K562 (cell line): ENCODE results near the gene GDF2. TPM values are rescaled to one million over a fixed set of nuclear protein-coding genes. Genes with fewer than 3 reads are reported as not detected.

ENCODE experiments used
- ATAC-seq: fragments of 200-7000 bp; cut with Tn5 transposase; 3 replicates; pipeline ENCODE4 v1.9.1; 2020; ENCODE audit warnings: moderate library complexity
- BruUV-seq: library from RNA; stranded (reverse); fragments of 400-500 nt; replicated peaks from 2 replicates; lab custom pipeline; 2021; lab: Mats Ljungman, UMichigan
- CTCF ChIA-PET: fragments of 300-600 bp; formaldehyde crosslinking; extraction: SDS; loops from one replicate; lab custom pipeline; 2021; ENCODE audit warnings: low intra/inter-chr PET ratio; lab: Yijun Ruan, JAX
- POLR2A ChIA-PET: fragments of 300-600, 350-650 bp; sonication (Branson Sonifier 250); formaldehyde crosslinking; extraction: SDS; loops from one replicate; lab custom pipeline; 2021; ENCODE audit warnings: antibody characterized with exemption, inconsistent platforms; lab: Yijun Ruan, JAX
- DNase-seq, 4 experiments: peaks; one replicate each; pipeline versions ENCODE4 v3.0.0 to v3.0.0-alpha.2; 2011 to 2018; ENCODE audit warnings: low spot score in 3 of 4, mixed read lengths in 3 of 4; ENCODE audit errors: extremely low read depth in 1 of 4
- FAIRE-seq: peaks from 2 replicates; lab custom pipeline; 2011; peaks lifted over from hg19 to GRCh38; lab: Jason Lieb, UNC
- H2AFZ ChIP-seq: 2 replicates; pipeline ENCODE4 v1.6.0; 2011; ENCODE audit warnings: low read depth, low read length, control low read depth, inconsistent platforms
- H3K27ac ChIP-seq: fragments of 200-600 bp; 3 replicates; pipeline ENCODE4 v1.8.0; 2011; ENCODE audit warnings: low read depth, mild to moderate bottlenecking, control low read depth, inconsistent platforms, low read length, moderate library complexity, mixed read lengths; ENCODE audit errors: extremely low read depth
- H3K27me3 ChIP-seq, 2 experiments: fragments of 300-600 bp in 1 of 2; 2 replicates in 1 of 2; 3 replicates in 1 of 2; pipeline versions ENCODE4 v1.6.0 to v1.8.0; 2011; ENCODE audit warnings: inconsistent platforms in 2 of 2, low read length in 2 of 2, mild to moderate bottlenecking in 1 of 2, mixed read lengths in 1 of 2, moderate library complexity in 1 of 2; ENCODE audit not compliant: control insufficient read depth in 2 of 2, insufficient read depth in 2 of 2
- H3K36me3 ChIP-seq: fragments of 300-600 bp; 3 replicates; pipeline ENCODE4 v1.8.0; 2011; ENCODE audit warnings: mild to moderate bottlenecking, low read length, inconsistent platforms; ENCODE audit not compliant: control insufficient read depth, insufficient read depth
- H3K4me1 ChIP-seq, 2 experiments: fragments of 200-600 bp in 1 of 2; replicated peaks in 1 of 2; 2 replicates in 1 of 2; 3 replicates in 1 of 2; pipeline versions ENCODE4 v1.5.1 to v1.8.0; 2011; ENCODE audit warnings: inconsistent platforms in 2 of 2, low read length in 2 of 2, mild to moderate bottlenecking in 1 of 2, mixed read lengths in 1 of 2, moderate library complexity in 1 of 2; ENCODE audit not compliant: control insufficient read depth in 2 of 2, insufficient read depth in 2 of 2
- H3K4me2 ChIP-seq: 2 replicates; pipeline ENCODE4 v1.6.1; 2011; ENCODE audit warnings: low read length, control low read depth, inconsistent platforms, mixed read lengths; ENCODE audit not compliant: insufficient read depth
- H3K4me3 ChIP-seq: fragments of 200-600 bp; sonication (generic), shearing (Covaris generic); 2 replicates; pipeline ENCODE4 v1.5.1; 2016; ENCODE audit warnings: control low read depth, inconsistent platforms
- H3K79me2 ChIP-seq: fragments of 200-600 bp; 3 replicates; pipeline ENCODE4 v1.8.0; 2011; ENCODE audit warnings: low read length, inconsistent platforms; ENCODE audit not compliant: control insufficient read depth, insufficient read depth
- H3K9ac ChIP-seq, 2 experiments: 2 replicates each; pipeline versions ENCODE4 v1.6.0 to v1.6.1; 2011; ENCODE audit warnings: low read depth in 2 of 2, low read length in 2 of 2, control low read depth in 1 of 2, inconsistent platforms in 1 of 2, mild to moderate bottlenecking in 1 of 2, mixed read lengths in 1 of 2; ENCODE audit not compliant: insufficient read depth in 1 of 2
- H3K9me1 ChIP-seq: one replicate; pipeline ENCODE4 v1.6.0; 2011; ENCODE audit warnings: inconsistent platforms, mild to moderate bottlenecking, low read length, moderate library complexity; ENCODE audit not compliant: control insufficient read depth, insufficient read depth
- H3K9me3 ChIP-seq: replicated peaks from 2 replicates; pipeline ENCODE4 v1.5.1; 2011; ENCODE audit warnings: low read depth, low read length, inconsistent platforms; ENCODE audit not compliant: control insufficient read depth, insufficient read depth
- H4K20me1 ChIP-seq: replicated peaks from 2 replicates; pipeline ENCODE4 v1.6.1; 2011; ENCODE audit warnings: low read length, inconsistent platforms, mixed read lengths; ENCODE audit not compliant: control insufficient read depth, insufficient read depth
- ERF ChIP-seq: fragments of 450-650 bp; formaldehyde crosslinking; IDR thresholded peaks from 2 replicates; pipeline ENCODE4 v1.4.0; 2020; ENCODE audit warnings: mild to moderate bottlenecking, mixed read lengths
- NFRKB ChIP-seq: fragments of 450-650 bp; IDR thresholded peaks from 2 replicates; pipeline ENCODE4 v1.6.1; 2016; ENCODE audit warnings: low read depth
- RFX7 ChIP-seq: fragments of 250-450 bp; sonication (Bioruptor Pico); IDR thresholded peaks from 2 replicates; pipeline ENCODE4 v1.5.1; 2021; ENCODE audit warnings: mild to moderate bottlenecking
- SMARCC2 ChIP-seq: fragments of 450-650 bp; IDR thresholded peaks from 2 replicates; pipeline ENCODE4 v1.6.1; 2017; ENCODE audit warnings: antibody characterized with exemption, moderate library complexity, mild to moderate bottlenecking, low read depth
- TCF3 ChIP-seq: sonication (generic); formaldehyde crosslinking; IDR thresholded peaks from 2 replicates; pipeline ENCODE4 v1.4.0; 2020; ENCODE audit warnings: mild to moderate bottlenecking, missing genetic modification reagents
- ZNF79 ChIP-seq: fragments of 250-450 bp; sonication (Bioruptor Pico); IDR thresholded peaks from 2 replicates; pipeline ENCODE4 v1.4.0; 2020; ENCODE audit warnings: low read depth, mild to moderate bottlenecking, moderate library complexity
- WGBS: fragments of 100-300 bp; shearing (Covaris generic); methylation state at CpG from one replicate; pipeline ENCODE4 v1.1.6; 2016; ENCODE audit warnings: low coverage, mixed read lengths; ENCODE audit not compliant: insufficient coverage; ENCODE audit errors: missing lambda C conversion rate; 5-methylcytosine and 5-hydroxymethylcytosine counted together
- in situ Hi-C: fragments of 300-500 bp; cut with MboI; formaldehyde crosslinking; loops from 4 replicates; pipeline ENCODE4 v1.15.0; 2018; ENCODE audit warnings: inconsistent platforms, mixed read lengths
- intact Hi-C: fragments of 100-400 bp; cut with micrococcal nuclease; formaldehyde crosslinking; loops from 2 replicates; pipeline ENCODE4 v1.14.2; 2022
- polyA plus RNA-seq, 8 experiments: library from polyadenylated mRNA; depleted of rRNA in 4 of 8; stranded (reverse) in 5 of 8; unstranded in 3 of 8; fragments of >200 nt; fragmentation: Nextera tagmentation in 2 of 8; fragmentation: Illumina TruSeq in 1 of 8; extraction: Ambion mirVana in 2 of 8; extraction: Trizol in 1 of 8; gene quantifications; 2 replicates each; pipeline versions ENCODE4 v1.2.1 to v1.2.3, GENCODE V29; 2011 to 2014; ENCODE audit warnings: inconsistent platforms in 1 of 8, missing spikeins in 1 of 8
- total RNA-seq, 7 experiments: library from RNA; depleted of rRNA in 6 of 7; stranded (reverse); fragments of >200 nt in 6 of 7; fragmentation: Illumina TruSeq in 2 of 7; extraction: Trizol in 2 of 7; gene quantifications; 2 replicates each; pipeline versions ENCODE4 v1.2.1 to v1.2.3, GENCODE V29; 2011 to 2021; ENCODE audit warnings: low replicate concordance in 1 of 7

GDF2 gene
- total and polyA plus RNA-seq, 9 of the 15 experiments (the other 6 are each of a cell fraction or from before 2014, with no cell fraction given) = 0.08 to 0.58 (median 0.27) TPM; not detected in 2

DNA sequence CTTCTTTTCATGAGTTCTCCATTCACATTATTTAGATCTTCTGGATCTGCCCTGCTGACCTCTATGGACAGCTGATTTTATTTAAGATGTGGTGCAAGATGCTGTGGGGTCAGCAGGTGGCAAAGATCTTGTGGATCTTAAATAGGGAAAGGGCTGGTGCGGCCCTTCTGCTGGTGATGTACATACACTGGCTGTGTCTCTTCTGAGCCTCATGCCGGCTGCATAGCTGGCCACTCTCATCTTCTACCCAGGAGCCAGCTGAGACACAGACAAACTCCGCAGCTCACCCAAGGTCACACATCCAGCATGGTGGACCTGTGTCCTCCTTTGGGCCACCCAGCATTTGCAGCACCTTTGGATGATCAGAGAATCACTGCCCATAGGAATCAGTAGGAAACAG lies 35.7 kb downstream of the GDF2 start (continued):
- TF ChIP-seq ZNF79 (CRISPR knock-in tag) = no peak
- TF ChIP-seq SMARCC2 = no peak
- TF ChIP-seq NFRKB = no peak
- TF ChIP-seq TCF3 (CRISPR knock-in tag) = no peak

DNA sequence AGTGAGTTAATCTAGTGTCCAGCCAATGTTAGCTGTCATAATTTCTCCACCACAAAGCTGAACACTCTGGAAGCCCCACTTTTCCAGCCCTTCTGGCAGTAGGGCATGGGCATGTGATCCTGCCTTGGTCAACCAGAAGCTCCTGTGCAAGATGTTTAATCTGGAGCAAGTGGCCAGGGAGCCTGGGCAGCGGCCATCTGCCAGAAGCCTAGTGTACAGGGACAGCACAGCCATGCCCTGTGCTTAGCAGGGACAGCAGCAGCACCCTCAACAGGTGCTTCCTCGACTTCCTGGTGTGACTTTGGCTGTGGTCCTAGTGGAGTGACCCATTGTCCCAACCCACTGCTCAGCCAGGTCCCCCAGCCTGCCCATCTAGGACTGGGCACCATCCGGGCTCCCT lies 36.2 kb downstream of the GDF2 start:
- ATAC-seq = no peak
- H3K27me3 ChIP-seq = peaks cover 10 to 36% of the 10 kb centered on the region in 2 experiments
- no peaks in the 10 kb centered on the region for H3K9me3 ChIP-seq
- WGBS = 0% methylated on average over 3 of the region's 3 CpGs
- intact Hi-C loops = no loop called here
- H4K20me1 ChIP-seq = peaks cover 9% of the 10 kb centered on the region; the same call in 1 of the 2 replicates
- H2AFZ ChIP-seq = no peak overlapping the region
- peak overlapping the region in 1 of 2 experiments; percentile 63; a peak in 2 of 4 replicates for H3K9ac ChIP-seq
- in situ Hi-C loops = no loop called here
- peaks cover 0 to 3% of the 10 kb centered on the region in 2 experiments; a peak in 1 of 5 replicates for H3K4me1 ChIP-seq
- no peak overlapping the region for H3K4me2 ChIP-seq
- TF ChIP-seq ERF (CRISPR knock-in tag) = no peak
- no peak for TF ChIP-seq RFX7 (CRISPR knock-in tag)
- POLR2A ChIA-PET = interaction anchor here (1.3 kb wide), 1 partner anchor 12 kb away, joined by 5 read pairs; no protein-coding TSS in a partner anchor
- H3K27ac ChIP-seq = no peak overlapping the region
- no peak overlapping the region for H3K4me3 ChIP-seq
- no peaks in the 10 kb centered on the region for H3K36me3 ChIP-seq
- BruUV-seq = no TSS peak
- H3K79me2 ChIP-seq = no peaks in the 10 kb centered on the region
- H3K9me1 ChIP-seq = no peaks in the 10 kb centered on the region
- CTCF ChIA-PET = no interaction called here
- no peak for FAIRE-seq
- no peak for DNase-seq
